GM19455 (cell line): Measurements from ENCODE around the gene COPG2.
"Not testable (repeated sequence)": the region's sequence is repeated elsewhere in the genome, so short reads cannot be mapped to it uniquely, and the experiment has no call there.

Source experiments
- ATAC-seq: cut with Tn5 transposase; IDR thresholded peaks from one replicate; pipeline ENCODE4 v1.9.1; 2021; ENCODE audit not compliant: unreplicated experiment

The COPG2 gene

DNA sequence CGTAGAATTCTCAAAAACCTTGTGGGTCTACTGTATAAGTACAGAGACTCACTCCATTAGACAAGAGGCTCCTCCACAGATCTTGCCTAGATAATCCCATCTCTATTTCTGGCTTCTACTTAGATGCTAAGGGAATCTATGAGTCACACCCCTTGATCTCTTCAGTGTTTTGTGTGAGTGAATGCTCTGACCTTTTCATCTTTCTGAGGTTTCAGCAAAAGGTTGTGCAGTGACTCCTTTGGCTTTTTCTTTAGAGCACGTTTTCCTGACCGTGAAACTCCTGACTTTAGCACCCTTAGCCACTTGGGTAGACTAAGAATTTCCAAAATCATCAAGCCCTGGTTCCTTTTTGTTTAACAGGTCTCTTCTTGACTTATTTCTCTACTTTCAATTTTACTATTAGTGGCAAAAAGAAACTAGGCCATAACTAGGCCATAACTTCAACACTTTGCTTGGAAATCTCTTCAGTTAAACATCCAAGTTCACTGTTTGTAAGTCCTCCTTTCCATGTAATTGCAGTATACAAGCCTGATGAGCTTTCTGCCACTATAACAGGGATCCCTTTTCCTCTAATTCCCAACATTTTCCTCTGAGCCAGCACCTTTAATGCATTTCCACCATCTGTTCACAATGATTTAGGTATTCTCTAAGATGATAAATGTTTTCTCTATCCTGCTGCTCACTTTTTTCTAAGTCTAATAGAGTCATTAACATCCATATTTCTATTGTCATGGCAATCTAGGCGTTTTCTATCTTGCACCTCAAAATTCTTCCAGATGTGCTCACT is 19.4 kb downstream of the COPG2 start:
- ATAC-seq = no peak

DNA sequence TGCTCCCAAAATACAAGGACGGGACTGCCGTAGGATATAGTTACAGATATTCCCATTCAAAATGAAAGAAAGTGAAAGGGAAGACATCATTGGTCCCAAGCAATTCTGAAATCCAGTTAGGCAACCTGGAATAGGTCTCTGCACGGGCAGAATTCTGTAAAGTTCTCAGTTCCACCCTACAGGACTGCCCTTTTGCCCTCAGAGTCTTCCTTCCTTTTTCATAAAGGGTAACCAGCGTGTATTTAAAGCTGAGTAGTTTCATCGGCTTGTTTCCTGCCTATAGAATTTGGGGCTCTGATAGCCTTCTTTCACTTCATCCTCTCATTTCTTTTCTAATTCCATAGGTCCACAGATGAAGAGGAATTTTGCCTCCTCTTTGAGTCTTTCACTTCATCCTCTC is 20.0 kb downstream of the COPG2 start:
- no peak for ATAC-seq

DNA sequence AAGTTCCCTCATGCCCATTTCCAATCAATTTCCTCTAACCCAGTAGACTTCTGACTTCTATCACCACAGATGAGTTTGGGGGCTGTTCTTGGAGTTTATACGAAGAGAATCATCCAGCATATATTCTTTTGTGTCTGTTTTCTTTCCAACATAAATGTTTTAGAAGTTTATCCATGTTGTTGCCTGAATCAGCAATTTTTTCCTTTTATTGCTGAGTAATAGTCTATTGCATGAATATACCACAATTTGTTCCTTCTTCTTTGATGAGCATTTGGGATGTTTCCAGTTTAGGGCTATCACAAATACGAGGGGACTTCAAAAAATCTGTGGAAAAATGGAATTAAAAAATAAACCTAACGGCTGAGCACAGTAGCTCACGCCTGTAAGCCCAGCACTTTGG is 26.2 kb downstream of the COPG2 start:
- ATAC-seq = no peak

DNA sequence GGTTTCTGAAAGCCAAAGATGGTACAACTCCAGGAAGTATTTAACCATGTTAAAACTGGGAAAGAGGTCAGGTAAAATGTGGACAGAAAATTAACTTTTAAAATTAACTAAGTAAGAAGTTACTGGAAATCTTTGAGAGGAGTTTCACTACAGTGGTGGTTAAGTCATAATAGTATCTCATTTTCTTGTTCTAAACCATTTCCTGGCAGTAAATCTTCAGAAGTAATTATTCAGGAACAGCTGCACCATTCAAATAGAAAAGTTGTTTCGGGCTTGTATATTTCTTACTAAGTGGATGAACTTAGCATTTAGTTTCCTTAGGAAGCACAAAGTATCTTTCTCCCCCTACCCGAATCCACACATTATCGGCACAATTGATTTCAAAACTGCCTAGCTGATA is 27.1 kb downstream of the COPG2 start:
- no peak for ATAC-seq

DNA sequence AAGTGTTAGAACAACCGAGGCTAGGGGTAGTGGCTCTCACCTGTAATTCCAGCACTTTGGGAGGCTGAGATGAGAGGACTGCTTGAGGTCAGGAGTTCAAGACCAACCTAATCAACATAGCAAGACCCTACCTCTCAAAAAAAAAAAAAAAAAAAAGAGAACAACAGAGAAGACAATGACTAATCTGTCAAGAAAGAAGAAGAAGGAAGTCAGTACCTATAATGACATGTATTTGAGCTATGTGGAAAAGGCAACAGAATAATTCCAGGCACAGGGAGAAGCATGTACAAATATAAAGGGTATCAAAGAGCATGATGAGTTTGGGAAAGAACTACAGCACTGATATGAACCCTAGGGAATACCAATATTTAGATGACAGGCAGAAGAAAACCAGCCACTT is 27.5 kb downstream of the COPG2 start:
- ATAC-seq = no peak

DNA sequence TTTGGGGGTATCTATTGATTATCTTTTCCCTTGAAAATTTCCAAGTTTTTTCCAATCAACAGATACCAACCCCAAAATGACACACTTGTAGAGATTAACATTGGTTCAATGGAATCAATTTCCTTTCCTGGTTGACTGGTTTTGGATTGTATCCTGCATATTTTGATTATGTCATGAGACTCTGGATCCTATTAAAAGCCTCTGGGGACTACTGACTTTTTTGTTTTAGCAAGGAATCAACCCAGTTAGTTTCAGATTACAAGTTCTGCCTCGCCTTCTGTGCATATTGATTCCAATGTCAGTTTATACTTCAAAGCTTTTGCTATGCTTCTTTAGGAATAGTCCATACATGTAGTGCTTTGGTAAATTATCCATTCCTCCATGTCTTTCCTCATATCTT is 29.2 kb downstream of the COPG2 start:
- ATAC-seq = no peak

DNA sequence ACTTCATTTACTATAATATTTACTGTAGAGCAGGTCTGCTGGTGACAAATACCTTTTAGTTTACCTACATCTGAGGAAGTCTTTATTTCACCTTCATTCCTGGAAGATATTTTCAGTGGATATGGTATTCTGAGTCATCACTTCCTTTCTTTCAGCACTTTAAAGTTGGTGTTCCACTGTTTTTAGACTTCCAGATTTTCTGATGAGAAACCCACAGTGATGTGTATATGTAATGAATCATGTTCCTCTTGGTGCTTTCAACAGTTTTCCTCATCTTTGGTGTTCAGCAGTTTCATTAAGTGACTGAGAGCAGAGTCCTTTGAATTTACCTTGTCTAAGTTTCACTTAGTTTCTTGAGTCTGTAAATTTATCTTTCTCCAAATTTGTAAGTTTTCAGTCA is 36.4 kb downstream of the COPG2 start:
- ATAC-seq = no peak

DNA sequence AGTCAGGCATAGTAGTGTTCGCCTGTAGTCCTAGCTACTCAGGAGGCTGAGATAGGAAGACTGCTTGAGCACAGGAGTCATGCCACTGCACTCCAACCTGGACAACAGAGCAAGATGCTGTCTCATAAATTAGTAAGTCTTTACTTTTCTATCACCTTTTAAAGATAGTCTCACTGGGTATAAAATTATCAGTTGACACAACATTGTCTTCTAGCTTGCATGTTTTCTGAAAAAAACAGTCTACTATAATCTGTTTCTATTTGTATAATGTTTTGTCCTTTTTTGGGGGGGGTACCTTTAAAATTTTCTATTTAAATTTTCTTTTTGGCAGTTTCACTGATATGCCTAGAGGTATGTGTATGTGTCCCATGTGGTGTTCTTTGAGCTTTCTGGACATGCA is 39.6 kb downstream of the COPG2 start:
- no peak for ATAC-seq

DNA sequence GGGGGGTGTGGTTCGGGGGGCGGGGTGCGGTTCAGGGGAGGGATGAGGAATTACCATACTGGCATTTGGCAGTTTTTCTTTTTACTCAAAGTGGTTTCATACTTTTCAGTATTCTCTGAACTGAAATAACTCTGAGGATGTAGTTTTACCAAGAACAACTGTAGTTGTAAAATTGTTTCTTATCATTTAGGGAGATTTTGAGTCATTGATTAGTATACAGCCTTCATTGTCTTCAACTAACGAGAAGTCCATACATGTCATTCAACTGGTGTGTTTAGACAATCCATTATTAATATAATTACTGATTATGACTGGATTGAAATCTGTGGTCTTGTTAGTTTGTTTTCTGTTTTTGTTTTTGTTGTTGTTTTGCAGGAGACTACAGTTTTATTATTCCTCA is 40.8 kb downstream of the COPG2 start:
- ATAC-seq = no peak

DNA sequence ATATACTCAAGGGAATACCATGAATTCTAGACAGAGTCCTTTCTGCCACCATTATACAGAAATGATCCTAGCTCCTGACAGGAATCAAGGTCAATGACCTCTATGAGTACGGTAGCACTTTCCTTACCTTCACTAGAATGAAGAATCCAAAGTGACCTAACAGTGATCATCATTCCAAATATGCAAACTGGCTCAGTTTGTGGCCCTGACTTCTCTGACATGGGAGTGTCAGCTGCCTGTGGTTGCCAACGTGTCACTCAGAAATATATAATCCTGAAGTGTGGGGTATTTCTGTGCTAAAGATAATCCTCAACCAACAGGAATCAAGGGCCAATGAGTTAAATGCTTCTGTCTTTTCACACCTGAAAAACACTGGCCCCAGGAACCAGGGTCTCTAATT is 45.7 kb downstream of the COPG2 start:
- no peak for ATAC-seq

DNA sequence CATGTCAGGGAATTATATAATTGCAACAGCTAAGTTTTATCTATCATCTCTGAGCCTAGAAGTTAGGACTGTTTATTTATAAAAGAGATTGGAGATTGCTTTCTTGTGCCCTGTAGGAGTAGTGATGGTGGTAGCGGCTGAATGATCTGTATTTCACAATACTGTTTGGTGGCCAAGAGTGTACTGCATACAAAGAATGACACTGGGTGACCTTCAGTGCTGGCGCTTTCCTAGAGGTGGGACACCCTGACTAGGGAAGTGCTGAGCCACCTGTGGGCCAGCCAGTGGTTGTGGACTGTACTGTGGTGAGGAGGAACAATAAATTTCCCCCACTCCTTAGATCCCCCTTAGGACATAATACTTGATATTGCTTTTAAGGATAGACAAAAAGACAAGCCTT is 53.0 kb downstream of the COPG2 start:
- ATAC-seq = no peak

DNA sequence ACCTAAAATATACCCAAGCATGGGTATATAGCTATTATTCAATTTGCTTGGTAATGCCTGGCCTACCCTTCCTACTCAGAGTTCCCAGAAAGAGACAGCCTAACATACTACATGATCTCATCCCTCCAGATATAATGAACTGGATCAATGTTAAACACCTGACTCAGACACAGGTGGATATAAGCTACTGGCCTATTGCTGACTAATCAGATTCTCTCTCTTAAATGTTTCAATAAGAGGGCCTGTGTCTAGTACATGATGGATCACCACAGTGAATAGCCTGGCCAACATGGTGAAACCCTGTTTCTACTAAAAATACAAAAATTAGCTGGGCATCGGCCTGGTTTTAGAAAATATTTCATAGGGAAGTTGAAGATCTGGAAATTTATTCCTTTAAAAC is 54.1 kb downstream of the COPG2 start:
- no peak for ATAC-seq

DNA sequence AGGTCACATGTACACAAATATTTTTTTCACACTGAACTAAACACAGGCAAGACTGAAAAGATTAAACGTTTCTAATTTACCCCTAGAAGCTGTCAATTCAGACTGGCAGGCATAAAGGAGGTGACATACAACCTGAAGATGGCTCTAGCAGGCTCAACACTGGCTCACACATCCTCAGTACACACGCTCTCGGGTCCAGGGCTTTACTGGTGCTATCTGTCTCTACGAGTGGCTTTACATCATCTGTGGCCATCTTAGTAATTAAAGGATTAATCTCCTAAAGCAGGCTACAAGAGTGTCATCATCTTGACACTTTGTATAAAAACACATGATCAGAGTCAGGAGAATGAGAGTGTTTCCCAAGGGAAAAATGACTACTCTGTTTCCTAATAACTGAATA is 57.3 kb downstream of the COPG2 start:
- no peak for ATAC-seq

DNA sequence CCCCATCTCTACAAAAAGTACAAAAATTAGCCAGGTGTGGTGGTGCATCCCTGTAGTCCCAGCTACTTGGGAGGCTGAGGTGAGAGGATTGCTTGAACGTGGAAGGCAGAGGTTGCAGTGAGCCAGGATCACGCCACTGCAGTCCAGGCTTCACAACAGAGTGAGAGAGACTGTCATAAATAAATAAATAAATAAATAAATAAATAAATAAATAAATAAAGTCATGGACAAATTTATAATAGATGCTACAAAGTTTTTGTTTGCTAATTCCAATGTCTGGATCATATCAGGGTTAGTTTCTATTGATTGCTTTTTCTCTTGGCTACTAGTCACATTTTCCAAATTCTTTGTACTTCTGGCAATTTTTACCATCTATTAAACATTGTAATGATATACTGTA is 61.5 kb downstream of the COPG2 start:
- not testable (repeated sequence) for ATAC-seq

DNA sequence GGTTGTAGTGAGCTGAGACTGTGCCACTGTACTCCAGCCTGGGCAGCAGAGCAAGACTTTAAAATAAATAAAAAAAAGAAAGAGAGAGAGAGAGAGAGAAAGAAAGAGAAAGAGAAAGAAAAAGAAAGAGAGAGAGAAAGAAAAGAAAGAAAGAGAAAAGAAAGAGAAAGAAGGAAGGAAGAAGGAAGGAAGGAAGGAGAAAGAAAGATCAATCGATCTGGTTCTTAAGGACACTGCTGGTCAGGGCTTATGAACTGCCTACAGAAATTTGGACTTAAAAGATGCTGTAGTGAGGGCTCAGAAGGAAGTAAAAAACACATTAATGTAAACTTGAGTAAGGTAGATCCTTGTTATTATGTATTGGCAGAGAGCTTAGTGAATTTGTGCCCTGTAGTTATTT is 62.4 kb downstream of the COPG2 start:
- ATAC-seq = no peak

DNA sequence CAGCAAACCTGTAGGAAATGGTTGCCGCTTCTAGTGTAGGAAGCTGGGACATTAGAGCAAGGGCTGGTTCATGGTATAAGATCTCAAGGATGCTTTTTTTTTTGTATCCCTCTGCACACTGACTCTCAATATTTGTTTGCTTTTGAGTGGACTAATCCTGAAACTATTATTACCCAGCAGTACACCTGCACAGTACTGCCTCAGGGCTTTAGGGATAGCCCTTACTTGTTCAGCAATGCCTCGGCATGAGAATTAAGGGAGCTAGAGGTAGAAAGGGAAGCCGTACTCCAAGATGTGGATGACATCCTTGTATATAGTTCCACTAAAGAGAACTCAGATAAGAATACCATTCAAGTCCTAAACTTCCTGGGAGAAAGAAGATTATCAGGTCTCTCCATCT is 70.5 kb downstream of the COPG2 start:
- no peak for ATAC-seq

DNA sequence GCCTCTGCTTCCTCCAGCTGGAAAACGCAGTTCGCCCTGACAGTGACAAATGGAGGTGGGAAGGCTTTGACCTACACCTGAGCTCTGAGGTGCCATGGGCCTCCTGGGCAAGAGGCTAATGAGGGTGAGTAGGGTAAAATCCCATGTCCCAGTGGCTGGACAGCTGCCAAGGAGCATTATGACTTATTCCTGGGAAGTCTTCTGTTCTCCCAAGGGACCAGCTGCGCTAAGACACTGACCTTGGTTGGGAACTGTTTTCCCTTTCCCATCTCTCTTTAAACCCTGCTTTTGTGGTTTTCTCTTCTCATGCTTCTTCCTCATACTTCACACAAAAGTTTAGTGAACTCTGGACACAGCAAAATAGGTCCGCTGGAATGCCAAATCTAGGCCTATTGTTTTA is 72.6 kb downstream of the COPG2 start:
- ATAC-seq = no peak

DNA sequence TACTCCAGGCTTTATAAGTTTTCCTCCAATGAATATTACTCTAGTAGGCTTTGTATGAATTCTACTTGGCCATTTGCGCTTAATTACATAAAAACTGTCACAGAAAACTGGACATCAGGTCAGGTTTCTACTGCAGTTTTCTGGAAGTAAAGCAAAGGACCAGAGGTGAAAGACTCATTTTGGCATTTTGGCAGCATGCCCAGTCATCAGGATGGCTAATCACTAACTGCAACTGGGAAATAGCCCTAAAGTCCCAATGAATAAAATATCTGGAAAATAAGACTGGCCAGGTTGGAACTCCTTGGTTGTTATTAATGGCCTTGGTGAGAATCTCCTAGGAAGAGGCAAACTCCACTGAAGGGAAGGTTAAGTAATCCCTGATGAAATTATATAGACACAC is 75.5 kb downstream of the COPG2 start:
- no peak for ATAC-seq

DNA sequence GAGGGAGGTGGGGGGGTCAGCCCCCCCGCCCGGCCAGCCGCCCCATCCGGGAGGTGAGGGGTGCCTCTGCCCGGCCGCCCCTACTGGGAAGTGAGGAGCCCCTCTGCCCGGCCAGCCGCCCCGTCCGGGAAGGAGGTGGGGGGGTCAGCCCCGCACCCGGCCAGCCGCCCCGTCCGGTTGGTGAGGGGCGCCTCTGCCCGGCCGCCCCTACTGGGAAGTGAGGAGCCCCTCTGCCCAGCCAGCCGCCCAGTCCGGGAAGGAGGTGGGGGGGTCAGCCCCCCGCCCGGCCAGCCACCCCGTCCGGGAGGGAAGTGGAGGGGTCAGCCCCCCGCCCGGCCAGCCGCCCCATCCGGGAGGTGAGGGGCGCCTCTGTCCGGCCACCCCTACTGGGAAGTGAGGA is 77.1 kb downstream of the COPG2 start:
- ATAC-seq = not testable (repeated sequence)

DNA sequence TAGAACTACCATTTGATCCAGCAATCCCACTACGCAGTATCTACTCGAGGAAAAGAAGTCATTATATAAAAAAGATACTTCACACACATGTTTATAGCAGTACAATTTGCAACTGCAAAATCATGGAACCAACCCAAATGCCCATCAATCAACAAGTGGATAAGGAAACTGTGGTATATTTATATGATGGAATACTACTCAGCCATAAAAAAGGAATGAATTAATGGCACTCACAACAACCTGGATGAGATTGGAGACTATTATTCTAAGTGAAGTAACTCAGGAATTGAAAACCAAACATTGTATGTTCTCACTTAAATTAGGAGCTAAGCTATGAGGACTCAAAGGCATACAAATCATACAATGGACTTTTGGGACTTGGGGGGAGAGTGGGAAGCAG is 82.6 kb downstream of the COPG2 start:
- not testable (repeated sequence) for ATAC-seq

DNA sequence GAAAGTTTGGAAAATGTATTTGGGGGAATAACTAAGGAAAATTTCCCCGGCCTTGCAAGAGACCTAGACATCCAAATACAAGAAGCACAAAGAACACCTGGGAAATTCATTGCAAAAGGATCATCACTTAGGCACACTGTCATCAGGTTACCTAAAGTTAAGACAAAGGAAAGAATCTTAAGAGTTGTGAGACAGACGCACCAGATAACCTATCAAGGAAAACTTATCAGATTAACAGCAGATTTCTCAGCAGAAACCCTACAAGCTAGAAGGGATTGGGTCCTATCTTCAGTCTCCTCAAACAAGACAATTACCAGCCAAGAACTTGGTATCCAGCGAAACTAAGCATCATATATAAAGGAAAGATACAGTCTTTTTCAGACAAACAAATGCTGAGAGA is 93.4 kb downstream of the COPG2 start:
- not testable (repeated sequence) for ATAC-seq

DNA sequence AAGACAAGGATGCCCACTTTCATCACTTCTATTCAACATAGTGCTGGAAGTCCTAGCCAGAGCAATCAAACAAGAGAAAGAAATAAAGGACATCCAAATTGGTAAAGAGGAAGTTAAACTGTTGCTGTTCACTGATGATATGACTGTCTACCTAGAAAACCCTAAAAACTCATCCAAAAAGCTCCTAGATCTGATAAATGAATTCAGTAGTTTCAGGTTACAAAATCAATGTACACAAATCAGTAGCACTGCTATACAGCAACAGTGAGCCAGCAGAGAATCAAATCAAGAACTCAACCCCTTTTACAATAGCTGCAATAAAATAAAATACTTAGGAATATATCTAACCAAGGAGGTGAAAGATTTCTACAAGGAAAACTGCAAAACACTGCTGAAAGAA is 98.4 kb downstream of the COPG2 start:
- not testable (repeated sequence) for ATAC-seq

DNA sequence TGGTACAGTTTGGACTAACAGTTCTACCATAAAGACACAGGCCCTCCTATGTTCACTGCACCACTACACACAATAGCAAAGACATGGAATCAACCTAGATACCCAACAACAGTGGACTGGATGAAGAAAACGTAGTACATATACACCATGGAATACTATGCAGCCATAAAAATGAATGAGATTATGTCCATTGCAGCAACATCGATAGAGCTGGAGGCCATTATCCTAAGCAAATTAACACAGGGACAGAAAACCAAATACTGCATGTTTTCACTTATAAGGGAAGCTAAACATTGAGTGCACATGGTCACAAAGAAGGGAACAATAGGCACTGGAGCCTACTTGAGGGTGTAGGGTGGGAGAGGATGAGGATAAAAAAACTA is 101.7 kb downstream of the COPG2 start:
- no peak for ATAC-seq
